Measurements from ENCODE around the gene COA3.
A peak's percentile ranks its signal among the peaks of the same experiment; 100 is the strongest.

COA3 gene

GRCh38 chr17:42821176-42821575, 22.7 kb upstream of the COA3 start:
- no peaks in the 10 kb centered on the region for H3K9me3 ChIP-seq (ENCODE audit: severe bottlenecking)
- DNase-seq = no peak
- H3K4me3 ChIP-seq (ENCODE audit: low read depth, low read length) = no peak overlapping the region
- peaks cover 63% of the 10 kb centered on the region for H3K36me3 ChIP-seq
- H3K27me3 ChIP-seq (ENCODE audit: insufficient read depth, low read depth, severe bottlenecking) = no peaks in the 10 kb centered on the region
- TF ChIP-seq CTCF (IDR thresholded peaks at IDR 0.05; ENCODE audit: low read depth, low read length) = no peak
- H3K27ac ChIP-seq = no peak overlapping the region

- peaks cover 74% of the 10 kb centered on the region for H3K36me3 ChIP-seq
- no peak overlapping the region for H3K27ac ChIP-seq
- peak; percentile 88 for DNase-seq
- no peaks in the 10 kb centered on the region for H3K9me3 ChIP-seq (ENCODE audit: severe bottlenecking)
- TF ChIP-seq CTCF (IDR thresholded peaks at IDR 0.05; ENCODE audit: low read depth, low read length) = peak; percentile 88
- no peak overlapping the region for H3K4me3 ChIP-seq (ENCODE audit: low read depth, low read length)
- no peaks in the 10 kb centered on the region for H3K27me3 ChIP-seq (ENCODE audit: insufficient read depth, low read depth, severe bottlenecking)
Observed at GRCh38 chr17:42819939-42820535, 21.5 kb upstream of the COA3 start.

GRCh38 chr17:42818379-42818778, 19.9 kb upstream of the COA3 start:
- Histone ChIP-seq H3K27me3 (ENCODE audit: insufficient read depth, low read depth, severe bottlenecking) (no peaks in the 10 kb centered on the region), H3K36me3 (peaks cover 90% of the 10 kb centered on the region), H3K27ac (no peak overlapping the region), H3K4me3 (ENCODE audit: low read depth, low read length) (no peak overlapping the region), H3K9me3 (ENCODE audit: severe bottlenecking) (no peaks in the 10 kb centered on the region)
- no peak for TF ChIP-seq CTCF (IDR thresholded peaks at IDR 0.05; ENCODE audit: low read depth, low read length)
- DNase-seq = no peak

- Histone ChIP-seq H3K27ac (no peak overlapping the region), H3K4me3 (ENCODE audit: low read depth, low read length) (no peak overlapping the region), H3K36me3 (peaks cover 95% of the 10 kb centered on the region), H3K9me3 (ENCODE audit: severe bottlenecking) (no peaks in the 10 kb centered on the region), H3K27me3 (ENCODE audit: insufficient read depth, low read depth, severe bottlenecking) (no peaks in the 10 kb centered on the region)
- no peak for DNase-seq
- no peak for TF ChIP-seq CTCF (IDR thresholded peaks at IDR 0.05; ENCODE audit: low read depth, low read length)
Observed at GRCh38 chr17:42817866-42818265, 19.4 kb upstream of the COA3 start.

GRCh38 chr17:42814633-42815399, 16.3 kb upstream of the COA3 start:
- DNase-seq = no peak
- Histone ChIP-seq H3K27me3 (ENCODE audit: insufficient read depth, low read depth, severe bottlenecking) (no peaks in the 10 kb centered on the region), H3K36me3 (peaks cover 91% of the 10 kb centered on the region), H3K4me3 (ENCODE audit: low read depth, low read length) (no peak overlapping the region), H3K9me3 (ENCODE audit: severe bottlenecking) (no peaks in the 10 kb centered on the region), H3K27ac (no peak overlapping the region)
- no peak for TF ChIP-seq CTCF (IDR thresholded peaks at IDR 0.05; ENCODE audit: low read depth, low read length)

Measured in WERI-Rb-1 (cell line).